Activated naive CD8-positive, alpha-beta T cell treated with anti-CD3 and anti-CD28 coated beads, Interleukin-2, amount 10 ng/mL, durations not matched to agents 7 days and 5 days (primary cell): Measurements from ENCODE around the gene DBF4. TPM values are rescaled to one million over a fixed set of nuclear protein-coding genes. Genes with fewer than 3 reads are reported as not detected.
A peak's percentile ranks its signal among the peaks of the same experiment; 100 is the strongest.
"Not testable (repeated sequence)": the region's sequence is repeated elsewhere in the genome, so short reads cannot be mapped to it uniquely, and the experiment has no call there.

ENCODE experiments used
- ATAC-seq: fragments of 150-1000 bp; cut with Tn5 transposase; one replicate; pipeline ENCODE4 v1.10.0; 2021; ENCODE audit warnings: low read depth, moderate library complexity
- POLR2A ChIA-PET: fragments of 350-600 bp; sonication (Branson Sonifier 250); formaldehyde crosslinking; loops from one replicate; lab custom pipeline; 2021; ENCODE audit warnings: antibody characterized with exemption; lab: Charles Lee
- DNase-seq: peaks from one replicate; pipeline ENCODE4 v3.0.0; 2021
- H3K27ac Mint-ChIP-seq: one replicate; pipeline ENCODE4 v1.8.0; 2022; ENCODE audit warnings: mild to moderate bottlenecking, mixed read lengths
- H3K27me3 Mint-ChIP-seq: one replicate; pipeline ENCODE4 v1.8.0; 2022; ENCODE audit warnings: mild to moderate bottlenecking, moderate library complexity, mixed read lengths
- H3K36me3 Mint-ChIP-seq: one replicate; pipeline ENCODE4 v1.8.0; 2021; ENCODE audit warnings: mild to moderate bottlenecking, mixed read lengths
- H3K4me1 Mint-ChIP-seq: one replicate; pipeline ENCODE4 v1.8.0; 2021; ENCODE audit warnings: mixed read lengths
- H3K4me3 Mint-ChIP-seq: one replicate; pipeline ENCODE4 v1.8.0; 2022; ENCODE audit warnings: mild to moderate bottlenecking, moderate library complexity, mixed read lengths
- H3K9me3 Mint-ChIP-seq: one replicate; pipeline ENCODE4 v1.8.0; 2021; ENCODE audit warnings: mixed read lengths
- total RNA-seq, 2 experiments: library from RNA; stranded (reverse); gene quantifications; one replicate each; pipeline ENCODE4 v1.2.3, GENCODE V29; 2021

The DBF4 gene, protein sequence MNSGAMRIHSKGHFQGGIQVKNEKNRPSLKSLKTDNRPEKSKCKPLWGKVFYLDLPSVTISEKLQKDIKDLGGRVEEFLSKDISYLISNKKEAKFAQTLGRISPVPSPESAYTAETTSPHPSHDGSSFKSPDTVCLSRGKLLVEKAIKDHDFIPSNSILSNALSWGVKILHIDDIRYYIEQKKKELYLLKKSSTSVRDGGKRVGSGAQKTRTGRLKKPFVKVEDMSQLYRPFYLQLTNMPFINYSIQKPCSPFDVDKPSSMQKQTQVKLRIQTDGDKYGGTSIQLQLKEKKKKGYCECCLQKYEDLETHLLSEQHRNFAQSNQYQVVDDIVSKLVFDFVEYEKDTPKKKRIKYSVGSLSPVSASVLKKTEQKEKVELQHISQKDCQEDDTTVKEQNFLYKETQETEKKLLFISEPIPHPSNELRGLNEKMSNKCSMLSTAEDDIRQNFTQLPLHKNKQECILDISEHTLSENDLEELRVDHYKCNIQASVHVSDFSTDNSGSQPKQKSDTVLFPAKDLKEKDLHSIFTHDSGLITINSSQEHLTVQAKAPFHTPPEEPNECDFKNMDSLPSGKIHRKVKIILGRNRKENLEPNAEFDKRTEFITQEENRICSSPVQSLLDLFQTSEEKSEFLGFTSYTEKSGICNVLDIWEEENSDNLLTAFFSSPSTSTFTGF
- total RNA-seq, result 10 to 100 TPM; 59.5 to 61.2 TPM

DNA sequence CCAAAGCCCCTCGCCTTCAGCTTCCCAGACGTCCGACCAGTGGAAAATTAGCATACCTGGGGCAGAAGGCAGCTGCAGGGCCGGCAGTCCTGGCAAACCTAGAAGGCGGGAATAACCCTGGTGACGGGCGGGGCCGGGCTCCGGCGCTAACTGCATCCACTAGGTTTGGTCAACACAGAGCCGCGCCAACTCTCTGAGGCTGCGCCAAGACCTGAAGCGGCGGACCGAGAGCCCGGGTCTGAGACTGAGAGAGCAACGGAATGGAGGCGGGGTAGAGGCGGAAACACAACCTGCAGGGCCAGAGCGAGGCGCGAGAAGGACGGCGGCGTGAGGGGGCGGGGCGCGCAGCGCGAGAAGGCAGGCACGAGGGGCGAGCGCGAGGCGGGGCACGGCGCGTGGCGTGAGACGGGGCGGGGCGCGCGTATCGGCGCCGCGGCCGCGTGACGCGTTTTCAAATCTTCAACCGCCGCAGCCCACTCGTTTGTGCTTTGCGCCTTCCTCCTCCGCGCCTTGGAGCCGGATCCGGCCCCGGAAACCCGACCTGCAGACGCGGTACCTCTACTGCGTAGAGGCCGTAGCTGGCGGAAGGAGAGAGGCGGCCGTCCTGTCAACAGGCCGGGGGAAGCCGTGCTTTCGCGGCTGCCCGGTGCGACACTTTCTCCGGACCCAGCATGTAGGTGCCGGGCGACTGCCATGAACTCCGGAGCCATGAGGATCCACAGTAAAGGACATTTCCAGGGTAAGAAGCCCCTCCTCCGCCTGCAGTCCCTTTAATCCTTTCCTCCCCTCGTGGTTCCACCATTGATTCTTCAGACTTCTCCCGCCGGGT, at the start of gene DBF4, which contains the start of gene SLC25A40:
TSS of gene DBF4 (plus strand) at position 454 of the 829 bp plus-strand sequence. CDS start at position 694, 240 bp downstream.
TSS of gene SLC25A40 (minus strand) at position 321 of the 829 bp plus-strand sequence. CDS start 17,633 bp downstream, outside the sequence.
- Mint-ChIP-seq H3K4me3 (peak within 1 kb of the TSS; percentile 86), H3K27ac (peak within 1 kb of the TSS; percentile 95), H3K27me3 (no peaks in the 10 kb centered on the region), H3K4me1 (peaks cover 41% of the 10 kb centered on the region), H3K36me3 (peaks cover 37% of the 10 kb centered on the region), H3K9me3 (peaks cover 9% of the 10 kb centered on the region)
- POLR2A ChIA-PET, result interaction anchor here (1.0 to 2.2 kb wide), 4 partner anchors 58 to 659 kb away, joined by 3 to 12 read pairs (median 3); partner anchors contain the start of genes ABCB1 and ADAM22
- DNase-seq (peak; percentile 98), ATAC-seq (peak; percentile 93)

DNA sequence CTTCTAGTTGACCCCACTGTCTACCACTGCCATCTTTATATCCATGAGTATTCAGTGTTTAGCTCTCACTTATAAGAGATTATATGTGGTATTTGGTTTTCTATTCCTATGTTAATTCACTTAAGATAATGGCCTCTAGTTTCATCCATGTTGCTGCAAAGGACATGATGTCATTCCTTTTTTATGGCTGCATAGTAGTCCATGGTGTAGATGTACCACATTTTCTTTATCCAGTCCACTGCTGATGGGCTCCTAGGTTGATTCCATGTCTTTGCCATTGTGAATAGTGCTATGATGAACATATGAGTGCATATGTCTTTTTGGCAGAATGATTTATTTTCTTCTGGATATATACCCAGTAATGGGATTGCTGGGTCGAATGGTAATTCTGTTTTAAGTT, 47.9 kb upstream of the DBF4 start:
- peaks cover 18% of the 10 kb centered on the region for H3K9me3 Mint-ChIP-seq

DNA sequence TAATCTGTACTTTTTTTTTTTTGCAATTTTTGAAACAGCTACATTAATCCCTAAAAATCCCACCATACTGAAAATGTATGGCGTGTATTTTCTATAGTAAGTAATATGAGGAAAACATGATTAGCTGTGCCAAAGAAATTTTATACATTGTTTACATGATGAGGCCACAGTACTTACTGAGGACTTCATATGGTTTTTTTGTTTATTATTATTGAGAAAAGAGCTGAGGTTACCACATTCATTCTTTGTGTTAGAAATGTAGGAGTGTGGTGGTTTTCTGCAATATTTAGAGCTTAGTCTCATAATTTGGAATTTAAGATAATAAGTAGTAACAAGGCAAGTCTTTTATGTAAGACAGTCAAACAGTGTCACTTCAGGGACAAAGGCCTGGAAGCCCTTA, 45.2 kb upstream of the DBF4 start:
- Mint-ChIP-seq H3K4me3 (no peak overlapping the region), H3K9me3 (peaks cover 4% of the 10 kb centered on the region), H3K36me3 (peaks cover 22% of the 10 kb centered on the region), H3K27ac (no peak overlapping the region), H3K4me1 (peaks cover 2% of the 10 kb centered on the region), H3K27me3 (no peaks in the 10 kb centered on the region)
- DNase-seq (no peak), ATAC-seq (no peak)
- POLR2A ChIA-PET, result interaction anchor here (0.6 kb wide), 1 partner anchor 316 kb away, joined by 5 read pairs; no protein-coding TSS in a partner anchor

More for the DNA sequence above, 47.9 kb upstream of the DBF4 start:
- ATAC-seq, H3K4me1 Mint-ChIP-seq, POLR2A ChIA-PET, H3K27ac Mint-ChIP-seq, H3K27me3 Mint-ChIP-seq, DNase-seq, H3K4me3 Mint-ChIP-seq: not testable (repeated sequence)
- H3K36me3 Mint-ChIP-seq, result peaks cover 27% of the 10 kb centered on the region

DNA sequence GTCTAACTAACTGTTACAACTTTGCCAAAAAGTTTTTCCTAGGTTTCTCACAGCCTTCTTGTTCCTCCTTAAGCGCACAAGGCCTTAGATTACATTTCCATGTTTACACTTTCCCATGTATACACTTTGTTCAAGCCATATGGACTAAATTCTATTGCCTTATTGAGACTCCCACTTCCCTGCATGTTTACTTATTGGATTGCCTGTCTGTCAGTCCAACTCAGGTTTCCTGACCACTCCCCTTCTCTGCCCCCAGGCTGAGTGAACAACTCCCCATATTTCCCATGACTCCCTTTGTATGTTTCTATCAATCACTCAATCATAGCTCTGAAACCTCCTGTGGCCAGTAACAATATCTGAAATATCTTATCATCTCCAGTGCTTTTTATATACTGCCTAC, 43.2 kb upstream of the DBF4 start:
- POLR2A ChIA-PET, result no interaction called here
- no peak overlapping the region for H3K27ac Mint-ChIP-seq
- no peak for ATAC-seq
- no peak overlapping the region for H3K4me3 Mint-ChIP-seq
- H3K4me1 Mint-ChIP-seq, result peaks cover 2% of the 10 kb centered on the region
- no peak for DNase-seq
- peaks cover 18% of the 10 kb centered on the region for H3K36me3 Mint-ChIP-seq
- no peaks in the 10 kb centered on the region for H3K27me3 Mint-ChIP-seq
- peaks cover 4% of the 10 kb centered on the region for H3K9me3 Mint-ChIP-seq

DNA sequence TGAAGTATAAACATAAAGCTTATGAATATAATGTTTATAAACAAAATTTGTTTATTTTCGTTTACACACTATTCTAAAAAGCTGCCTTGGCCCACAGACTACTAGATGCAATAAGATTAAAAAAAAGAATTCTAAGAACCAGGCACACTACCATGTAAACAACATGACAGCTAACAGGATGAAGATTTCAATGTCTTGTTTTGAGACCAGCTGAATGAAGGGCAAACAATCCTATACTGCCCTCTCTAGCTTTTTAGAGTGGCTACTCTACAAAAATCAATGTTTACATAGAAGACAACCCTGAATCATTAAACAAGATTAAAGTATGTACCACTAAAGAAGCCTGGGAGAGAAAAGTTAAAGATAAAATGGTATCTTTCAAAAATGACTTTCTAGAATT, 38.7 kb upstream of the DBF4 start:
- no peak overlapping the region for H3K4me3 Mint-ChIP-seq
- no peaks in the 10 kb centered on the region for H3K27me3 Mint-ChIP-seq
- POLR2A ChIA-PET, result no interaction called here
- H3K4me1 Mint-ChIP-seq, result peaks cover 3% of the 10 kb centered on the region
- no peak for DNase-seq
- H3K9me3 Mint-ChIP-seq, result no peaks in the 10 kb centered on the region
- peaks cover 20% of the 10 kb centered on the region for H3K36me3 Mint-ChIP-seq
- H3K27ac Mint-ChIP-seq, result no peak overlapping the region
- no peak for ATAC-seq

DNA sequence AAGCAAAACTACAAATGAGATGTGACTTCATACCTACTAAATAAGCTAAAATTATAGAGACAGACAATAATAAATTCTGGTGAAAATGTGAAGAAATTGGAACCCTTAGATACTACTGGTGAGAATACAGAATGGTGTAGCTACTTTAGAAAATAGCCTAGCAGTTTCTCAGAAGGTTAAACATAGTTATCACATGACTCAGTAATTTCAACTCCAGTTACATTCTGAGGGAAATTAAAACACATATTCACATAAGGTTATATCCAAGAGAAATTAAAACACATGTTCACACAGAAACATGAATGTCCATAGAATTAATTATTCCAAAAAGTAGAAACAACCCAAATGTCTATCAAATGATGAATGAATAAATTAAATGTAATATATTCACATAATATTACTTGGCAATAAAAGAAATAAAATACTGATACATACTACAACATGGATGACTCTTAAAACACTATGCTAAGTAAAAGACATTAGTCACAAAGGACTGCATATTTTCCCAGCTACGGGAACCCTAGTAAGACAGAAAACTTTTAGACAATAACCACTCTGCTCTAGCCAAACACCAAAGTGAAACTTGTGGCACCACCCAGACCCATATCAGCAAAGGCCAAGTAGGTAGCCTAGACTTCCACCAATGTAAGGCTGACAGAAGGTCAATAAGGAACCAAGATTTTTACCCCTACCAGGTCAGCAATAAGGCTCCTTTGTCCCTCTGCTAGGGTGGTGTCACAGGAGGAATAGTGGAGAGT, 25.3 kb upstream of the DBF4 start:
- POLR2A ChIA-PET, result interaction anchor here (0.5 kb wide), 1 partner anchor 29 kb away, joined by 4 read pairs; no protein-coding TSS in a partner anchor
- Mint-ChIP-seq H3K4me1 (peaks cover 7% of the 10 kb centered on the region), H3K4me3 (no peak overlapping the region), H3K36me3 (peaks cover 39% of the 10 kb centered on the region), H3K27me3 (no peaks in the 10 kb centered on the region), H3K27ac (no peak overlapping the region), H3K9me3 (no peaks in the 10 kb centered on the region)
- ATAC-seq, result no peak
- no peak for DNase-seq

DNA sequence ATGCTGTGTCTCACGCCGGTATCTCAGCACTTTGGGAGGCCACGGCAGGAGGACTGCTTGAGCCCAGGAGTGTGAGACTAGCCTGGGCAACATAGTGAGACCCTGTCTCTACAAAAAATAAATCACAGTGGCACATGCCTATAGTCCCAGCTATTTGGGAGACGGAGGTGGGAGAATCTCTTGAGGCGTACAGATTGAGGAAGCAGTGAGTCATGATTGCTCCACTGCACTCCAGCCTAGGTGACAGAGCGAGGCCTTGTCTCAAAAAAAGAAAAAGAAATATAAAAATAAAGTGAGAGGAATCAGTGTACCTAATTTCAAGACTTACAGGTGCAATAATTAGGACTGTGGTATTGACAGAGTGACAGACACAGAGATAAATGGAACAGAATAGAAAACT, 24.0 kb upstream of the DBF4 start:
- Mint-ChIP-seq H3K4me1 (peaks cover 7% of the 10 kb centered on the region), H3K27ac (no peak overlapping the region), H3K36me3 (peaks cover 36% of the 10 kb centered on the region), H3K4me3 (no peak overlapping the region), H3K9me3 (no peaks in the 10 kb centered on the region), H3K27me3 (no peaks in the 10 kb centered on the region)
- no peak for DNase-seq
- no peak for ATAC-seq
- POLR2A ChIA-PET, result no interaction called here

DNA sequence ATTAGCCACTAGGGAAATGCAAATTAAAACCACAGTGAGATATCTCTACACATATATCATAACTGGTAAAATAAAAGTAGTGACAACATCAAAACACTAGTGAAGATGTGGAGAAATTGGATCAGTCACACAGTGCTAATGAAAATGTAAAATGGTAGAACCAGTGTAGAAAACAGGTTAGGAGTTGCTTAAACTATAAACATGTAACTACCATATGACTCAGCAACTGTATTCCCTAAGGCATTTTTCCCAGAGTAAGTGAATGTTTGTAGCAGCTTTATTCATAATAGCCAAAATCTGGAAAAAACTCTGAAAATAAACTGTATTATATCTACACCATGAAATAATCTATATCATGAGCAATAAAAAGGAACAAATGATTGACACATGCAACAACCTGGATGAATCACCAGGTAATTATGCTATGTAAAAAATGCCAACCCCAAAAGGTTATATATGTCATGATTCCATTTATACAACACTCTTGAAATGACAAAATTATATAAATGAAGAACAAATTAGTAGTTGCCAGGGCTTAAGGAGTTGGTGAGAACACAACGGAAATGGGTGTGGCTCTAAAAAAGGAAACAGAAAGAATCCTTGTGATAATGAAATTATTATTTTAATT, 22.9 kb upstream of the DBF4 start:
- Mint-ChIP-seq H3K4me1 (peaks cover 7% of the 10 kb centered on the region), H3K9me3 (no peaks in the 10 kb centered on the region), H3K4me3 (no peak overlapping the region), H3K27ac (no peak overlapping the region), H3K27me3 (no peaks in the 10 kb centered on the region), H3K36me3 (peaks cover 45% of the 10 kb centered on the region)
- no peak for ATAC-seq
- DNase-seq, result no peak
- POLR2A ChIA-PET, result no interaction called here

DNA sequence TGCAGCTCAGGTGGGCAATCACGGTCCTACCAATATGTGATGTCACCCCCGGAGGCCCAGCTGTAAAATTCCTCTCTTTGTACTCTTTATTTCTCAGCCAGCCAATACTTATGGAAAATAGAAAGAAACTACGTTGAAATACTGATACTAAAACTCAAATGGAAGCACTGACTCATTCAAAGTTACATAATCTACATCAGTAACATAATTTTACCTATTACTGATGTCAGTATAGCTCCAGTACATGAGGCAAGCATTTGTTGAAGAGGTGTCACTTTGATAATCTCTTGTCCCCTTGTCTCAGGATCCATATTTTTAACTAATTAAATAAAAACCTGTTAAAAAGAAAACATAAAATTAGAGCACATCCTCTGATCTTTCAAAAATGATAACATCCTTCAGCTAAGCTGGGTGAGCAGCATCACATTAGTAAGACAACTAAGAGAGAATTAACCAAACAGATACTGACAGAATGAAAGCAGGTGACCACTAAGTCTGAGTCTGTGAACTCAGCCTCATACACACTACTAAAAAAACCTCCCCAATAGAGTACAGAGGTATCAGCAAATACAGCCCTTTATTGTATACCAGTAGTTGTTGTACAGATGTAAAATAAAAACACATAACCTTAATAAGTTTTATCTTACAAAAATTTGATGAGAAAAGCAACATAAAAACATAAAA, 17.7 kb upstream of the DBF4 start:
- ATAC-seq (no peak), DNase-seq (no peak)
- Mint-ChIP-seq H3K36me3 (peaks cover 46% of the 10 kb centered on the region), H3K9me3 (peaks cover 3% of the 10 kb centered on the region), H3K27me3 (no peaks in the 10 kb centered on the region), H3K27ac (no peak overlapping the region), H3K4me3 (no peak overlapping the region), H3K4me1 (peaks cover 9% of the 10 kb centered on the region)
- POLR2A ChIA-PET, result no interaction called here

DNA sequence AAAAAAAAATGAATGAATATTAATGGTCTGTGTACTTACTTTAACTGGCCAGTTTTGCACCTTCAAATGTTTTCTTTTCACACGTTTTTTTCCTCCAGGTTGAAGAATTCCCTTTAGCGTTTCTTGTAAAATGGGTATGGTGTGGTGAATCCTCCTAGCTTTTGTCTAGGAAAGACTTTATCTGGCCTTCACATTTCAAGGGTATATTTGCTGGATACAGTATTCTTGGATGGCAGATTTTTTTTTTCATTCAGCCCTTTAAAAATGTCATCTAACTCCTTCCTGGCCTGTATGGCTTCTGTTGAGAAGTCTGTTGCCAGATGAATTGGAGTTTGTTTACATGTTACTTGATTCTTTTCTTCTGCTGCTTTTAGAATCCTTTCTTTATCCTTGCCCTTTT, 10.2 kb upstream of the DBF4 start:
- no peak overlapping the region for H3K27ac Mint-ChIP-seq
- peaks cover 6% of the 10 kb centered on the region for H3K4me1 Mint-ChIP-seq
- H3K9me3 Mint-ChIP-seq, result peaks cover 24% of the 10 kb centered on the region
- POLR2A ChIA-PET, result no interaction called here
- H3K4me3 Mint-ChIP-seq, result no peak overlapping the region
- ATAC-seq (no peak), DNase-seq (no peak)
- H3K27me3 Mint-ChIP-seq, result no peaks in the 10 kb centered on the region
- peaks cover 80% of the 10 kb centered on the region for H3K36me3 Mint-ChIP-seq

DNA sequence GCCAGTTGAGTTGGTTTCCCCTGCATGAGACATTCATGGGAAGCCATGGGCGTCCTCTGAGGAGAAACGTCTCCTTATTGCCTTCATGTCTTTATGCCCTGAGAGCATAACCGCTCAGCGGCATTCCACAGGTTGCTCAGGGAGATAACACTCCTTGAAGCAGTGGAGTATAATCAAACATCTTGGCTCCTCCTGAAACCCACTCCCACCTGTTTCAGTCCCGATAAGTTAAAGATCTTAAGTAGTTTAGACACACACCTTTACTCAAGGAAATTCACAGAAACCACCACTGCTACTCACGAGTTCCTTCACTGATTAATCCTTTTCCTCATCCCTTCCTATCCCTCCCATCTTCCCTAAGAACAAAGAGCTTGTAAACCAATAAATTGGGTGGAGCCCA, 9.8 kb upstream of the DBF4 start:
- Mint-ChIP-seq H3K36me3 (peaks cover 85% of the 10 kb centered on the region), H3K9me3 (peaks cover 26% of the 10 kb centered on the region)
- H3K27ac Mint-ChIP-seq, H3K27me3 Mint-ChIP-seq, ATAC-seq, H3K4me1 Mint-ChIP-seq, H3K4me3 Mint-ChIP-seq, POLR2A ChIA-PET, DNase-seq: not testable (repeated sequence)

DNA sequence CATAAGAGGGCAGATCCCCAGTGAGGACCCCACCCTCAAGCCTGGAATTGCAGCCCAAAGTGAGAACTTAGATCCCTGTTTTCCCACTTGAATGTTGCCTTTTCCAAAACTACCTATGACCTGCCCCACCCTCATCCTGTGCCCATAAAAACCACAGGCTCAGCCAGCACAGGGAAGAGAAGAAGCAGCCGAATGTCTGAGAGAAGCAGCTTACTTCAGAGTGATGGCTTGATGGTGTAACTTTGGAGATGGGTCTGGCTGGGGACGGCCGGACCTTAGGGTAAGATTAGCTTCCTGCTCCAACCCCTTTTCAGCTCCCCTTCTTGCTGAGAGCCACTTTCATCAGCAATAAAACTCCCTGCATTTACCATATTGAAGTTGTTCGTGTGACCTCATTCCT, 5.8 kb upstream of the DBF4 start:
- Mint-ChIP-seq H3K4me3 (no peak overlapping the region), H3K9me3 (peaks cover 27% of the 10 kb centered on the region), H3K27ac (no peak overlapping the region), H3K27me3 (no peaks in the 10 kb centered on the region), H3K36me3 (peaks cover 73% of the 10 kb centered on the region), H3K4me1 (peaks cover 22% of the 10 kb centered on the region)
- ATAC-seq (no peak), DNase-seq (no peak)
- POLR2A ChIA-PET, result no interaction called here
